OCI-LY1 (cell line): ENCODE data around the gene CD70.
A peak's percentile ranks its signal among the peaks of the same experiment; 100 is the strongest.

Experiments
- H2AFZ ChIP-seq: fragments of 200-600 bp; sonication (generic), shearing (Covaris generic); 2 replicates; pipeline ENCODE4 v1.6.0; 2014; ENCODE audit warnings: antibody characterized with exemption, mild to moderate bottlenecking, low read length
- H3F3A ChIP-seq: fragments of 200-600 bp; sonication (generic), shearing (Covaris generic); 2 replicates; pipeline ENCODE4 v1.6.0; 2014; ENCODE audit warnings: mild to moderate bottlenecking, antibody characterized with exemption, low read length, moderate library complexity; ENCODE audit not compliant: insufficient read depth
- H3K27ac ChIP-seq: fragments of 200-600 bp; sonication (generic); 2 replicates; pipeline ENCODE4 v1.5.1; 2014; ENCODE audit warnings: low read length, mixed run types, mild to moderate bottlenecking, low read depth; ENCODE audit not compliant: poor library complexity, severe bottlenecking
- H3K27me3 ChIP-seq: fragments of 200-600 bp; sonication (generic); 2 replicates; pipeline ENCODE4 v1.6.0; 2014; ENCODE audit warnings: antibody characterized with exemption, mild to moderate bottlenecking, low read length, moderate library complexity; ENCODE audit not compliant: insufficient read depth
- H3K36me3 ChIP-seq: fragments of 200-600 bp; sonication (generic); 2 replicates; pipeline ENCODE4 v1.6.1; 2014; ENCODE audit warnings: mild to moderate bottlenecking, antibody characterized with exemption, low read length, moderate library complexity, mixed read lengths; ENCODE audit not compliant: insufficient read depth
- H3K4me1 ChIP-seq: fragments of 200-600 bp; sonication (generic); 2 replicates; pipeline ENCODE4 v1.5.1; 2014; ENCODE audit warnings: mild to moderate bottlenecking, low read length, moderate library complexity; ENCODE audit not compliant: insufficient read depth, severe bottlenecking
- H3K4me2 ChIP-seq: fragments of 200-600 bp; sonication (generic), shearing (Covaris generic); 2 replicates; pipeline ENCODE4 v1.6.1; 2014; ENCODE audit warnings: low read length
- H3K4me3 ChIP-seq: fragments of 200-600 bp; sonication (generic); 2 replicates; pipeline ENCODE4 v1.5.1; 2014; ENCODE audit warnings: low read length, low read depth, mild to moderate bottlenecking, mixed read lengths; ENCODE audit not compliant: poor library complexity, severe bottlenecking
- H3K79me2 ChIP-seq: fragments of 200-600 bp; shearing (Covaris generic); 2 replicates; pipeline ENCODE4 v1.6.1; 2016; ENCODE audit warnings: mixed run types, low read length, mixed read lengths; ENCODE audit not compliant: insufficient read depth
- H3K9ac ChIP-seq: fragments of 200-600 bp; sonication (generic), shearing (Covaris generic); 2 replicates; pipeline ENCODE4 v1.6.1; 2014; ENCODE audit warnings: mild to moderate bottlenecking, low read length, mixed read lengths
- H3K9me2 ChIP-seq: fragments of 200-600 bp; sonication (generic), shearing (Covaris generic); 2 replicates; pipeline ENCODE4 v1.6.1; 2014; ENCODE audit warnings: low read depth, mild to moderate bottlenecking, low read length, mixed read lengths
- H3K9me3 ChIP-seq: fragments of 200-600 bp; shearing (Covaris generic); 2 replicates; pipeline ENCODE4 v1.6.1; 2014; ENCODE audit warnings: low read length, mixed read lengths
- H4K20me1 ChIP-seq: fragments of 200-600 bp; sonication (generic), shearing (Covaris generic); 2 replicates; pipeline ENCODE4 v1.6.0; 2016; ENCODE audit warnings: mild to moderate bottlenecking, low read length; ENCODE audit not compliant: insufficient read depth
- EZH2 ChIP-seq: fragments of 200-600 bp; sonication (generic), shearing (Covaris generic); IDR thresholded peaks from 2 replicates; pipeline ENCODE4 v1.8.0; 2017; ENCODE audit warnings: borderline replicate concordance, mixed run types, mild to moderate bottlenecking, antibody characterized with exemption, low read length, moderate library complexity, mixed read lengths
- TF ChIP-seq, protein P1 (sequence below): fragments of 200-600 bp; sonication (generic), shearing (Covaris generic); IDR thresholded peaks from 2 replicates; pipeline ENCODE4 v1.5.1; 2017; ENCODE audit warnings: mild to moderate bottlenecking, antibody characterized with exemption, low read length, moderate library complexity, mixed read lengths

Gene CD70

GRCh38 chr19:6588508-6589345, 2.2 kb downstream of the CD70 start:
- Histone ChIP-seq H3K9me3 (no peaks in the 10 kb centered on the region), H3K36me3 (peaks cover 64% of the 10 kb centered on the region), H3K27me3 (no peaks in the 10 kb centered on the region), H3K4me1 (peaks cover 49% of the 10 kb centered on the region), H3K79me2 (peaks cover 5% of the 10 kb centered on the region; the same call in 1 of the 2 replicates), H3F3A (0 out of 2 replicates have a peak, but pooled peaks cover 7% of the 10 kb centered on the region), H3K4me2 (peak overlapping the region; percentile 79), H3K9me2 (no peaks in the 10 kb centered on the region), H3K27ac (peak overlapping the region; percentile 97), H4K20me1 (no peaks in the 10 kb centered on the region), H3K4me3 (peak overlapping the region; percentile 91), H3K9ac (peak overlapping the region; percentile 99), H2AFZ (no peak overlapping the region)
- TF ChIP-seq, protein P1, sequence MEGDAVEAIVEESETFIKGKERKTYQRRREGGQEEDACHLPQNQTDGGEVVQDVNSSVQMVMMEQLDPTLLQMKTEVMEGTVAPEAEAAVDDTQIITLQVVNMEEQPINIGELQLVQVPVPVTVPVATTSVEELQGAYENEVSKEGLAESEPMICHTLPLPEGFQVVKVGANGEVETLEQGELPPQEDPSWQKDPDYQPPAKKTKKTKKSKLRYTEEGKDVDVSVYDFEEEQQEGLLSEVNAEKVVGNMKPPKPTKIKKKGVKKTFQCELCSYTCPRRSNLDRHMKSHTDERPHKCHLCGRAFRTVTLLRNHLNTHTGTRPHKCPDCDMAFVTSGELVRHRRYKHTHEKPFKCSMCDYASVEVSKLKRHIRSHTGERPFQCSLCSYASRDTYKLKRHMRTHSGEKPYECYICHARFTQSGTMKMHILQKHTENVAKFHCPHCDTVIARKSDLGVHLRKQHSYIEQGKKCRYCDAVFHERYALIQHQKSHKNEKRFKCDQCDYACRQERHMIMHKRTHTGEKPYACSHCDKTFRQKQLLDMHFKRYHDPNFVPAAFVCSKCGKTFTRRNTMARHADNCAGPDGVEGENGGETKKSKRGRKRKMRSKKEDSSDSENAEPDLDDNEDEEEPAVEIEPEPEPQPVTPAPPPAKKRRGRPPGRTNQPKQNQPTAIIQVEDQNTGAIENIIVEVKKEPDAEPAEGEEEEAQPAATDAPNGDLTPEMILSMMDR, result no peak
- no peak for TF ChIP-seq EZH2

- Histone ChIP-seq H3K27me3 (no peaks in the 10 kb centered on the region), H3K4me1 (peaks cover 42% of the 10 kb centered on the region), H4K20me1 (no peaks in the 10 kb centered on the region), H3F3A (0 out of 2 replicates have a peak, but pooled peaks cover under 1% of the 10 kb centered on the region), H3K36me3 (peaks cover 66% of the 10 kb centered on the region), H3K9ac (peak overlapping the region; percentile 99), H3K4me3 (peak overlapping the region; percentile 91), H2AFZ (no peak overlapping the region), H3K4me2 (peak overlapping the region; percentile 79), H3K9me3 (no peaks in the 10 kb centered on the region), H3K9me2 (no peaks in the 10 kb centered on the region), H3K27ac (peak overlapping the region; percentile 97), H3K79me2 (peaks cover 5% of the 10 kb centered on the region; the same call in 1 of the 2 replicates)
- TF ChIP-seq, protein P1, result no peak
- no peak for TF ChIP-seq EZH2
Observed at GRCh38 chr19:6587998-6588507, 2.9 kb downstream of the CD70 start.

GRCh38 chr19:6587093-6587820, 3.7 kb downstream of the CD70 start:
- peaks cover 73% of the 10 kb centered on the region for H3K36me3 ChIP-seq
- H3K27me3 ChIP-seq, result no peaks in the 10 kb centered on the region
- TF ChIP-seq EZH2, result no peak
- TF ChIP-seq, protein P1, result no peak
- peaks cover 34% of the 10 kb centered on the region for H3K4me1 ChIP-seq
- H2AFZ ChIP-seq, result no peak overlapping the region
- no peaks in the 10 kb centered on the region for H4K20me1 ChIP-seq
- H3K27ac ChIP-seq, result peak overlapping the region; percentile 97
- no peaks in the 10 kb centered on the region for H3K9me3 ChIP-seq
- H3F3A ChIP-seq, result no peaks in the 10 kb centered on the region
- peak overlapping the region; percentile 99 for H3K9ac ChIP-seq
- H3K4me2 ChIP-seq, result peak overlapping the region; percentile 79
- no peaks in the 10 kb centered on the region for H3K9me2 ChIP-seq
- H3K4me3 ChIP-seq, result peak overlapping the region; percentile 91
- H3K79me2 ChIP-seq, result peaks cover 5% of the 10 kb centered on the region; the same call in 1 of the 2 replicates
